ENCODE data around the gene SSC5D. TPM values are rescaled to one million over a fixed set of nuclear protein-coding genes. Genes with fewer than 3 reads are reported as not detected.

The SSC5D gene
- total RNA-seq, 1 donor from 2014 or later = 13.5 TPM

- H3K4me1 ChIP-seq = peaks cover 17% of the 10 kb centered on the region
- H3K4me3 ChIP-seq = no peak overlapping the region
- no peak for DNase-seq (ENCODE audit: extremely low spot score in 2 of 2)
- H3K36me3 ChIP-seq = no peaks in the 10 kb centered on the region
- no peaks in the 10 kb centered on the region for H3K27me3 ChIP-seq
- no peak overlapping the region for H3K27ac ChIP-seq
- no peaks in the 10 kb centered on the region for H3K9me3 ChIP-seq
- TF ChIP-seq, protein P1, sequence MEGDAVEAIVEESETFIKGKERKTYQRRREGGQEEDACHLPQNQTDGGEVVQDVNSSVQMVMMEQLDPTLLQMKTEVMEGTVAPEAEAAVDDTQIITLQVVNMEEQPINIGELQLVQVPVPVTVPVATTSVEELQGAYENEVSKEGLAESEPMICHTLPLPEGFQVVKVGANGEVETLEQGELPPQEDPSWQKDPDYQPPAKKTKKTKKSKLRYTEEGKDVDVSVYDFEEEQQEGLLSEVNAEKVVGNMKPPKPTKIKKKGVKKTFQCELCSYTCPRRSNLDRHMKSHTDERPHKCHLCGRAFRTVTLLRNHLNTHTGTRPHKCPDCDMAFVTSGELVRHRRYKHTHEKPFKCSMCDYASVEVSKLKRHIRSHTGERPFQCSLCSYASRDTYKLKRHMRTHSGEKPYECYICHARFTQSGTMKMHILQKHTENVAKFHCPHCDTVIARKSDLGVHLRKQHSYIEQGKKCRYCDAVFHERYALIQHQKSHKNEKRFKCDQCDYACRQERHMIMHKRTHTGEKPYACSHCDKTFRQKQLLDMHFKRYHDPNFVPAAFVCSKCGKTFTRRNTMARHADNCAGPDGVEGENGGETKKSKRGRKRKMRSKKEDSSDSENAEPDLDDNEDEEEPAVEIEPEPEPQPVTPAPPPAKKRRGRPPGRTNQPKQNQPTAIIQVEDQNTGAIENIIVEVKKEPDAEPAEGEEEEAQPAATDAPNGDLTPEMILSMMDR (IDR thresholded peaks at IDR 0.05) = no peak
- TF ChIP-seq POLR2A (IDR thresholded peaks at IDR 0.05) (no peak), POLR2AphosphoS5 (IDR thresholded peaks at IDR 0.05; ENCODE audit: insufficient read depth in 1 of 2, low read depth in 1 of 2) (no peak)
- intact Hi-C loops (cut with DNase I) = no loop called here
Measured at GRCh38 chr19:55520691-55521292, 32.6 kb downstream of the SSC5D start.

DNA sequence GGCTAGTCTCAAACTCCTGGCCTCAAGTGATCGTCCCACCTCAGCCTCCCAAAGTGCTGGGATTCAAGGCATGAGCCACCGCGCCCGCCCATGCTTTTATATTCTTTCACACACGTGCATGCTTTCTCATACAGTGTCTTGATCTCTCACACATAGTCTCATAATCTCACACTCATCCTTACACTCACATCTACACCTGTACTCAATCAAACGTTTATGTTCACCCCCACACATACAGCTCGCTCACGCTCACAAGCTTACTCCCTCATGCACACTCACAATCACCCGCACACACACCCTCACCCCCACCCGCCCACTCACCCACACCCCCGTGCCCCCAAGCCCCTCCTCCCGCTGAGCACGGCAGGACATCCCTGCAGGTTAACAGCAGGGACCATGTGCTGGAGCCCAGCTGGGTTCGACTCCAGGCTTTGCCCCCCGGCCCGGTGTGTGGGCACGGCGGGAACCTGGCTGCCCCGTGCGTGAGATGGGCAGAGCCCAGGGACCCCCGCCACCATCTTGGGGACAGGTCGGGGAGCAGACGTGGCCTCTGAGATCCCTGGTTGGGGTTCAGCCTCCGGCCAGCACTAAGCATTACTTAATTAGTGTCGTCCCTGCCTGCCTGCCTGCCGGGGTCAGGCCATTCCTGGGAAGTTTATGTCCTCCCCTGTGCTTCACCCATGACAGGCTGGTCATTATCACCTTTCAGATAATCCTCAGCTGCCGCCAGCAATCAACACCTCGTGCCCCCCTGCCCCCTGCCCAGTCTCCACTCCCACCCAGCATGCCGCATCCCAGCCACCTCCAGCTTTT is 37.3 kb downstream of the SSC5D start:
- Histone ChIP-seq H3K4me3 (no peak overlapping the region), H3K27ac (no peak overlapping the region), H3K4me1 (peaks cover 17% of the 10 kb centered on the region), H3K9me3 (no peaks in the 10 kb centered on the region), H3K36me3 (no peaks in the 10 kb centered on the region), H3K27me3 (no peaks in the 10 kb centered on the region)
- TF ChIP-seq POLR2A (IDR thresholded peaks at IDR 0.05) (no peak), POLR2AphosphoS5 (IDR thresholded peaks at IDR 0.05; ENCODE audit: insufficient read depth in 1 of 2, low read depth in 1 of 2) (no peak)
- TF ChIP-seq, protein P1 (IDR thresholded peaks at IDR 0.05) = no peak
- intact Hi-C loops (cut with DNase I) = no loop called here
- no peak for DNase-seq (ENCODE audit: extremely low spot score in 2 of 2)

DNA sequence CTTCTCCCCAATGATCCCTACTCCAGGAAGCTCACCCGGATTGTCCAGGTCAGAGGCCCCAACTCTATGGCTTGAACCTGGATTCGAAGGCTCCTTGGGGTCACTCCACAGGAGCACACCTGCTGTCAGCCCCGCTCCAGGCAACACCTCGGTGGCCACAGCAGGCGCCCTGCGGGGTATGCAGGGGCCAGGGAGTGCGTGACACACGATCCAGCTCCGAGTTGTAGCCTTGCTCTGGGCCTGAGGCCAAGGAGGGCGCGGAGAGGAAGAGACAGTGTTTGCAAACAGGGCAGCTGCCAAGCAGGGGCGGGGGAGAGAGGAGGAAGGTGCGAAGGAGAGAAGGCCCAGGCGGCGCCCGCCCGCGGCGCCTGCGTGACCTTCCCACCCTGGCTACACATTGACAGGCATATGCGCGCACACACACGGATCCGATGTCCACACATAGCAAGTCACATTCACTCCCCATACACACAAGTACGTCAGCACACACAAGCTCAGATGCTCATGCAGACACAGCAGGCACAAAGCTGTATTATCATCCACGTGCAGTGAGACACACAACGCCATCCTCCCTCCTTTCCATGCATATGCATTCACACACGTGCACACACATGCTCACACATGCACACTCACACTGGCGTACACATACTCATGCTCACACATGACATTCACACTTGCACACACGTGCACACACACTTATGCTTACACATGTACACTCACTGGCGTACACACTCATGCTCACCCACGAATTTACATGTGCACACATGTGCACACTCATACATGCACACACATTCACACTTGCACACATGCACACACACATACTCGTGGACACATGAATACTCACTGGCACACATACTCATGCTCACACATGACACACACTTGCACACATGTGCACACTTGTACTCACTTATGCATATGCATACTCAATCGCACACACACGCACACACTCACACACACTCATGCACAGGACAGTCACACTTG is 38.3 kb downstream of the SSC5D start:
- peaks cover 11% of the 10 kb centered on the region for H3K4me1 ChIP-seq
- no peaks in the 10 kb centered on the region for H3K27me3 ChIP-seq
- no peak for TF ChIP-seq POLR2AphosphoS5 (IDR thresholded peaks at IDR 0.05; ENCODE audit: insufficient read depth in 1 of 2, low read depth in 1 of 2)
- TF ChIP-seq, protein P1 (IDR thresholded peaks at IDR 0.05) = no peak
- no peak for TF ChIP-seq POLR2A (IDR thresholded peaks at IDR 0.05)
- no peaks in the 10 kb centered on the region for H3K36me3 ChIP-seq
- no peak overlapping the region for H3K27ac ChIP-seq
- no peak overlapping the region for H3K4me3 ChIP-seq
- no peaks in the 10 kb centered on the region for H3K9me3 ChIP-seq
- DNase-seq (ENCODE audit: extremely low spot score in 2 of 2) = no peak
- intact Hi-C loops (cut with DNase I) = no loop called here

GRCh38 chr19:55527197-55528029 is 39.2 kb downstream of the SSC5D start:
- Histone ChIP-seq H3K36me3 (no peaks in the 10 kb centered on the region), H3K27ac (no peak overlapping the region), H3K4me1 (peaks cover 6% of the 10 kb centered on the region), H3K9me3 (no peaks in the 10 kb centered on the region), H3K4me3 (no peak overlapping the region), H3K27me3 (no peaks in the 10 kb centered on the region)
- no peak for DNase-seq (ENCODE audit: extremely low spot score in 2 of 2)
- TF ChIP-seq, protein P1 (IDR thresholded peaks at IDR 0.05) = no peak
- TF ChIP-seq POLR2AphosphoS5 (IDR thresholded peaks at IDR 0.05; ENCODE audit: insufficient read depth in 1 of 2, low read depth in 1 of 2) = no peak
- TF ChIP-seq POLR2A (IDR thresholded peaks at IDR 0.05) = no peak
- intact Hi-C loops (cut with DNase I) = no loop called here

Measured in vagina (tissue), 2 donors.